HG03520 (cell line): ENCODE measurements around the gene LEP.
A peak's percentile ranks its signal among the peaks of the same experiment; 100 is the strongest.

Source experiments
- ATAC-seq: cut with Tn5 transposase; IDR thresholded peaks from one replicate; pipeline ENCODE4 v1.9.1; 2021; ENCODE audit warnings: mild to moderate bottlenecking, moderate library complexity; ENCODE audit not compliant: unreplicated experiment

Gene LEP

DNA sequence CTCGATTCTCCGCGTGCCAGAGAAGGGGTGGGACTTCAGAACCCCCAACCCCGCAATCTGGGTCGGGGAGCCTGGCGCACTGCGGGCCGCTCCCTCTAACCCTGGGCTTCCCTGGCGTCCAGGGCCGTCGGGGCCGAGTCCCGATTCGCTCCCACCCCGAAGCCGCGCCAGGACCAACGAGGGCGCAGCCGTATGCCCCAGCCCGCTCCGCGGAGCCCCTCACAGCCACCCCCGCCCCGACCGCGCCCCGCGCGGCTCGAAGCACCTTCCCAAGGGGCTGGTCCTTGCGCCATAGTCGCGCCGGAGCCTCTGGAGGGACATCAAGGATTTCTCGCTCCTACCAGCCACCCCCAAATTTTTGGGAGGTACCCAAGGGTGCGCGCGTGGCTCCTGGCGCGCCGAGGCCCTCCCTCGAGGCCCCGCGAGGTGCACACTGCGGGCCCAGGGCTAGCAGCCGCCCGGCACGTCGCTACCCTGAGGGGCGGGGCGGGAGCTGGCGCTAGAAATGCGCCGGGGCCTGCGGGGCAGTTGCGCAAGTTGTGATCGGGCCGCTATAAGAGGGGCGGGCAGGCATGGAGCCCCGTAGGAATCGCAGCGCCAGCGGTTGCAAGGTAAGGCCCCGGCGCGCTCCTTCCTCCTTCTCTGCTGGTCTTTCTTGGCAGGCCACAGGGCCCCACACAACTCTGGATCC lies at the start of gene LEP:
LEP (plus strand) TSS at position 583 of the 691 bp plus-strand sequence. CDS start 10,741 bp downstream, outside the sequence.
- ATAC-seq, result no peak

DNA sequence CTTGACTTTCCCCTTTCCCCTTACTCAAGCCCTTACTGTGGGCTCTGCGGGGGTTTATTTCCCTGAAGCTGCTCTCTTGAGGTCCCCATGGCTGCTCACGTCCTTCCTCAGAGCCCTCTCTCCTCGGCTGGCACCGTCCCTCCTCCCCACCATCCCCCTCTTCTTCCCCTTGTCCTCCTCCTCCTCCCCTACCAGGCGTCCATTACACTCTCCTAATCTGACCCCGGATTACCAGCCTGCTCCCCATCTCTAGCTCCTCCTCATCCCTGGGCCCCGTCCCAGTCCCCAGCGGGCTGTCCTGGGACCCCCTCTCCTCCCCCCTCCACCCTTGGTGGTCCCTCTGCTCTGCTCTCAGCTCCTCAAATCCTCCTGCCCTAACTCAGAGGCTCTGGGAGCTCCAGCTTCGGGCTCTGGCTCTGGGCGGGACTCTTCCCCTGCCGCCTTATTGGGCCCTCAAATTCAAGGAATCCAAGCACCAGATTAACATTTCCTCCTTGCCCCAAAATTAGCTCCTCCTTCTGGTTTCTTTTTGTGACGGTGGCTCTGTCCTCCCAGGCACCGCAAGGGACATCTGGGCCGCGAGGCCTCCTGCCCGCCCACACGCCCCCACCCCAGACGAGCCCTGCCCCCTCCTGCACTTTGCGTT lies 48.5 kb upstream of the LEP start:
- no peak for ATAC-seq

DNA sequence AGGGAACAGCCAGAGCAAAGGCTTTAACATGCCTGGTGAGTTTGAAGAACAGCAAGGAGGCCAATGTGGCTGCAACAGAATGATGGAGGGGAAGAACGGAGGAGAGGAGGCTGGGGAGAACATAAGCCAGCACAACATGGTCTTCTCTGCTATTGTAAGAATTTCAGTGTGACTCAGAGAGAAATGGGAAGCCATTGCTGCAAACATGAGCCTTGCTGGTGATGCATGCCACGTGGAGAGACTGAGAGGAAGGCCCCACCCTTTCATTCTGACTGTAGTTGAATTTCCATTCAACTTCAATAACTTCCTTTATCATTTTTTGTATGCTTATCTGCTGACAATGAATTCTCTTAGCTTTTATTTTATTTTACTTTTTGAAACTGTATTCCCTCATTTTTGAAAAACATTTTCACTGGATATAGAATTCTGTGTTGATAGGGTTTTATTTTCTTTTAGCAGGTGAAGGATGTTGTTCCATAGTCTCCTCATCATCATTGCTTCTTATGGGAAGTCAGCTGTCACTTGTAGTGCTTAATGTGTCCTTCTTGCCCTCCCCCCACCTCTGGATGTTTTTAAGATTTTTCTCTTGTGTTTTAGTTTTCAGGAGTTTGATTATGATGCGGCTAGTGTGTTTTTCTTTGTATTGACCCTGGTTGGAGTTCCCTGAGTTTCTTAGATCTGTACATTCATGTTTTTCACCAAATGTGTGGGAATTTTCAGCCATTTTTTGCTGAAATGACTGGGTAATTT lies 46.4 kb upstream of the LEP start:
- ATAC-seq, result no peak

DNA sequence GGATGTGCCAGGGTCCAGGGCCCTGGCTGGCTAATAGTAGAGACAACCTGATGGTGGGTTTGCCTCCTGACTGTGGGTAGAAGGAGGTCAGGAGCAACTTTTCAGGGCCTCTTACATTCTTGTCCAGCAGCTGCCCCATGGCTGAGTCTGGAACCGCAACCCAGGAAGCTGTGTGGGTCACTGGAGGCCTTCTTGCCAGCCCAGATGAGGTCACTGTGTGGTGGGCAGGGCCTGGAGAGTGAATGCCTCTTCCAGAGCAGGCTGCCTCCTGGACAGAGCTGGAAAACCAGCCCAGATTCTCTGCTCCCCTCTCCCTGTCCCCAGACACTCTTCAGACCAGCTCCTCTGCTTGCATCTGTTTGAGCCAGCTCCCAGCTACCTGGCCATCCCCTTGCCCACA lies 43.5 kb upstream of the LEP start:
- no peak for ATAC-seq

DNA sequence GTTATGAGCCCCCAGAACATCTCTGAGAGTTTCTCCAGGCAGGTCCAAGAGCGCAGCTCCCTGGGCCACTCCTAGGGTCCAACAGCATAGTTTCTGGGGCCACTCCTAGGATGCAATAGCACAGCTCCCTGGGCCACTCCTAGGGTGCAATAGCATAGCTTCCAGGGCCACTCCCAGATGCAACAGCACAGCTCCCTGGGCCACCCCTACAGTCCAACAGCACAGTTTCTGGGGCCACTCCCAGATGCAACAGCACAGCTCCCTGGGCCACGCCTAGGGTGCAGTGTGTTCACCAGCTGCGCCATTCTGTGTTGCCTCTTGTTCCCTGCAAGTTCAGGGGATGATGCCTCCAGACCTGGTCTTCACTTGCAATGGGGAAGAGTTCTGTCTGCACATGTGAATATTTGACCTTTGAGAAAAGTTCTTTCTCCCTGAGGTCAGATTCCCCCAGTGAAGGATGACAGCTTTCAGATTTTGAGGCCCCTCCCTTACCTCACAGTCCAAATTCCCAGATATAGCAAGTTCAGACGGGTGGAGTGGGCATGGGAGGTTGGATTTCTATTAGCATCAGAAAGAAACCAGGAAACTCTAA lies 43.0 kb upstream of the LEP start:
- ATAC-seq, result no peak

DNA sequence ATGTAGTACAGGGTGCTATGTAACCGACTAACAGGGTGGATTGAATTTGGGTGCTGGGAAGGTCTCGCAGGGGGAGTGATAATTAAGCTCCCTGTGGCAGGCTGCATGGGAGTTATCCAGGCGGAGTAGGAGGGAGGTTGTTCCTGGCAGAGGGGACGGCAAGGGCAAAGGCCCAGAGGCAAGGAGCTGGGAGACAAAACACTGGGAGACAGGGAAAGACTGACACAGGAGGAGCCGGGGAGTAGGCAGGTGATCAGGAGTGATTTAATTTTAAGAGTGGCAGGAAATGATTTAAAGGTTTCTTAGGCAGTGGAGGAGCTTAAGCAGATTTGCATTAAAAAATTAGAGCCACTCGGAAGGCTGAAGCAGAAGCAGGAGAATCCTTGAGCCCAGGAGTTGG lies 40.7 kb upstream of the LEP start:
- ATAC-seq, result no peak

DNA sequence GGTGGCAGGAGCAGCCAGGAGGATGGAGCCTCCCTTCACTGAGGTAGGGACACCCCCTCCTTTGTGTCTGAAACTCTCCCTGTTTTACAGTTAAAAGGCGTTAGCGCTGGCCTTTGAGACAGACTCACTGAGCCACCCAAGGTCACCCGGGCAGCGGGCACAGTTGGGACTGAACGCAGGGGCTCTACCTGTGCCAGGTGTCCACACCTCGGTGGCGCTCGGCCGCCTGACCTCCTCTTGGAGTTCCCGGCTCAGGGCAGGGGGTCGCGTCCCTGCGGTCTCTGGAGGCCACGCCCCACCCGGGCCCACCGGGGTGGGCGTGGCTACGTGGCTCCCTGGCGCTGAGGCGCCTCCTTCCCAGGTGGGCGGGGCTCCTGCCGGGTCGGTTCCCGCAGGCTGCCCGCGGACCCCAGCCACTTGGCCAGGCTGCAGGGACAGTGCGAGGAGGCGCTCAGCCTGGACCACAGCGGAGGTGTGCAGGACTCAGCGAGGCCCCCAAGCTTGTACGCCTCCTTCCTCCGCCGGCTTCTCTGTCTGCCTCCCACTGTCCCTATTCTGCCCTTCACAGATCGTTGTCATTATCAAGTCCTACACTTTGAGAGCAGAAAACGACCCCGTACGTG lies 39.9 kb upstream of the LEP start:
- no peak for ATAC-seq

DNA sequence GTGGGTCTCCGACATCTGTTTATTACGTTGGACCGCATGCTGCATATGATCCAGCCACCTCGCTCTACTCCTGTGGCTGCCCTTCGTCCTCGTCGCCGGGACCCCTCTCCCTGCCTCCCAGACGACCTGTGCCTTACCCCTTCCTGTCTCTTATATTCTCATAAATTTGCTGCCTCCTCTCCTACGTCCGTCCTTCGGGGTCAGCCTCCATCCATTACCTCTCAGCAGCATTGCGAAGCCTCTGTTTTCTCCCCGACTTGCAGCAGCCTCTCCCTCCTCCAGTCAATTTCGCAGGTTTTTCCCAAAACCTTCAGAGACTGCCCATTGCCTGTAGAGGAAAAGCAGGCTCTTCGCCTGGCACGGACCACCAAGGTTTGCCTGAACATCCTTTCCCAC lies 39.4 kb upstream of the LEP start:
- ATAC-seq, result no peak

DNA sequence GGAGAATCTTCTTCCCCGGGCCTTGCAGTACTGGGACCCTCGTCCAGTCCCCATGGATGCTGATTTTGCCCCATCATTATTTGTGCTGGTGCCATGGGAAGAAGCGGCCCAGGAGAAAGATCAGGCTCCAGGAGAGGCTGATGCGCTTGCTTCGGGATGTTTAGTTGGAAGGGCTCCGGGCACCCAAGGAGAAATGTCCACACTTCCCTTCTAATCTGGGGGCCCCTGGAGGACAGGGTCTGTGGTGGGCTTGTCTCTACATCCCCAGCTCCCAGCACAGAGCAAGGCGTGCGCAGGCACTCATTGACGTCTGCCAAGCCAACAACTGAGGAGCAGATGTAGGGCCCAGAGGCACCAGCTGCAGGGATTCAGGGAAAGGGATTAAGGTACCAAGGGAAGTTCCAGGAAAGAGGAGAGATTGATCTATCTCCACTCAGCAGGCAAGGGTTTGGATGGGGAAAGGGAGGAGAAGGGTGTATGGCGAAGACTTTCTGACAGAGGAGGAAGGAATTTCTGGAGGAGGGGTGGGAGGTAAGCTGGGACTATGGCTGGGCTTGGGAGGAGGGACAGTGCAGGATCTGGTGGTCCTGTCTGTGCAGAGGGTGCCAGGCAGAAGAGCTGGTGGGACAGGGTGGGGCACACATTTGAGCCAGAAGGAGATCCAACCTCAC lies 38.7 kb upstream of the LEP start:
- ATAC-seq, result no peak

DNA sequence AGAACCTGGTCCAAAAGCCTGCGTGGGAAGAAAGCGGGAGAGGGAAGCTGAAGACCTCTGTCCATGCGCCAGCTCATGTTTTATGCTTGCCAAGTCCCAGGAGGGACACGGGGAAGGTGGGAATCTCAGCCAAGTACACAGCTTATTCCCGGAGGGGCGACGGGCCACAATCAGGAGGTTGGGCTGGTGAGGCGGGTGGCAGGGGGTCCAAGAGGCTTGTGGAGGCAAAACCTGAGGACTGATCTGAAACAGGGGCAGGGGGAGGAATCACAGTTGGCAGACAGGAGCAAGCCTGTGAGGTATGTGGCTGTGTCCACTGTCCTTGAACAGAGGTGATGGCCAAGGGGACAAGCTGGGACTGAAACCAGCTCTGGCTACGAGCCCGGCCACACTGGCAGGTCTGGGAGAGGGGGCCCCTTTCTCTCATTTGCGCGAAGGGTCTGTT lies 38.0 kb upstream of the LEP start:
- ATAC-seq, result no peak

DNA sequence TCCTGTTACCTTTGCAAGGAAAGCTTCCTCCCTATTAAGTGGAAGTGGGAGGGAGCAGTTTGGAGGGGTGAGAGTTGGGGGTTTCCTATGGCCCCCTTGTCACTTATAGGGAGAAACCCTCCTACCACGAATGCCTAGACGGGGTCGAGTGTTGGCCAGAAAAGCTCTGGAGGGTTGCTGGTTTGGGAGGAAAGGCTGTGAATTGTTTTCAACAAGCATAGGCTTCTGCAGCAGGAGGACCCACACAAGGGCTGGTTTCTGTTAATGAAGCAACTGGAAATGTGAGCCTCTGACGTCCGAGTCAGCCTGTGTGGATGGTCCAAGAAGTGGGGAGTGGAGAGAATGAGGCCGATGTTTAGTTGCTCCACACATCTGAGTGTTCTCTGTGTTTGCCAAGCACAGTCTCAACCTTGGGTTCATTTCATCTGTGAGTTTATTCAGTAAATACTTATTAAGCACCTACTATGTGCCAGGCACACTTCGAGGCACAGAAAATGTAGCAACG lies 37.3 kb upstream of the LEP start:
- ATAC-seq, result no peak

DNA sequence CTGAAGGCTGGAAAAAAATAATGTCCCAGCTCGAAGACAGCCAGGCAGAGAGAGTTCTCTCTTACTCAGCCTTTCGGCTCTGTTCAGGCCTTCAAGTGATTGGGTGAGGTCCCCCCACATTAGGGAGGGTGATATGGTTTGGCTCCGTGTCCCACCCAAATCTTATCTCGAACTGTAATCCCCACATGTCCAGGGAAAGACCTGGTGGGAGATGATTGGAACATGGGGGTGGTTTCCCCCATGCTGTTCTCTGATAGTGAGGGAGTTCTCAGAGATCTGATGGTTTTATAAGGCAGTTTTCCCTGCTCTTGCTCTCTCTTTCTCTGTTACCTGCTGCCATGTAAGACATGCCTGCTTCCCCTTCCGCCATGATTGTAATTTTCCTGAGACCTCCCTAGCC lies 36.6 kb upstream of the LEP start:
- ATAC-seq, result no peak

DNA sequence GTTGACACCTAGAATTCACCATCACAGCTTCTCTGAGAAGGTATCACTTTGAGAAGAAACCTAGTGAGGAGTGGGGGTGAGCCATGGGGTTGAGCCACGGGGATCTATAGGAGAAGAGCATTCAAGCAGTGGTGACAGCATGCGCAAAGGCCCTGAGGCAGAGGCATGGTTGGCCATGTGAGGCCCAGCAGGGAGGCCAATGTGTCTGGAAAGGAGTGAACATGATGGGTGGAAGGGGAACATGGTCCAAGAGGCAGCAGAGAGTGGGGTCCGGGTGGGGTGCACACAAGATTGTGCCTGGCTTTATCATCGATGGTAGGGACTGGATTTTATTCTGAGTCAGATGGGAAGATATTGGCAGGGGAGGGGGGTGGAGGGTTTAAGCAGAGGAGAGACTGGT lies 36.0 kb upstream of the LEP start:
- no peak for ATAC-seq

DNA sequence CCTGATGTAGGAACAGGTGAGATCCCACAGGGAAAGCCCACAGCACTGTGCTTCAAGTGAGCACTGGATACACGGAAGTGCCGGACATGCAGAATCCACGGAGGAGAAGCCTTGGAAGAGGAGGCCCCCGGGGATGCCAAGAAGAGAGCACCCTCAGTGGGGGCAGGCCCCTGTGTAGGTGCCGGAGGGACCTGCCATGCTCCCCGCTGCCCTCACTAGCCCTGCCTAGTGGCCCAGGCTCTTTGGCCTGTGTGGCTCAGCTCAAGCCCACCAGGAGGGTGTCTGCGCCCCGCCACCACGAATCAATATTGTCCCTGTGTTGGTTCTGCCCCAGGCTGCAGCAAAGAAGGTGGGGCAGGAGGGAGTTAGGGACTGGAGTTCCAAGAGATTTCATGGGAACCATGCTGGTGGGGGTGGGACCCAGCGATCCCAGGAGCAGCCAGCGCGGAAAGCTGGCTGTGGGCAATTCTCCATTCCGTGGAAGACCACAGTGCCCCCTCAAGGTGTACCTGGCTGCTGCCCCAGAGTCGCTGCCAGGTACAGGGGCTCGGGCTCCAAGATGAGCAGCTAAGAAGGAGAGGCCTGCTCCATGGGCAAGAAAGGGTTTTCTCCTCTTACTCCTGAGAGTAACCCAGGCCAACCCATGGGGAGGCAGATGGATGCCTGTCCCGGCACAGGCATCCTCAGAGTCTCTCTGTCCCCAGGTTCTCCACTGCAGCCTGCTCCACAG lies 34.9 kb upstream of the LEP start:
- ATAC-seq, result no peak

DNA sequence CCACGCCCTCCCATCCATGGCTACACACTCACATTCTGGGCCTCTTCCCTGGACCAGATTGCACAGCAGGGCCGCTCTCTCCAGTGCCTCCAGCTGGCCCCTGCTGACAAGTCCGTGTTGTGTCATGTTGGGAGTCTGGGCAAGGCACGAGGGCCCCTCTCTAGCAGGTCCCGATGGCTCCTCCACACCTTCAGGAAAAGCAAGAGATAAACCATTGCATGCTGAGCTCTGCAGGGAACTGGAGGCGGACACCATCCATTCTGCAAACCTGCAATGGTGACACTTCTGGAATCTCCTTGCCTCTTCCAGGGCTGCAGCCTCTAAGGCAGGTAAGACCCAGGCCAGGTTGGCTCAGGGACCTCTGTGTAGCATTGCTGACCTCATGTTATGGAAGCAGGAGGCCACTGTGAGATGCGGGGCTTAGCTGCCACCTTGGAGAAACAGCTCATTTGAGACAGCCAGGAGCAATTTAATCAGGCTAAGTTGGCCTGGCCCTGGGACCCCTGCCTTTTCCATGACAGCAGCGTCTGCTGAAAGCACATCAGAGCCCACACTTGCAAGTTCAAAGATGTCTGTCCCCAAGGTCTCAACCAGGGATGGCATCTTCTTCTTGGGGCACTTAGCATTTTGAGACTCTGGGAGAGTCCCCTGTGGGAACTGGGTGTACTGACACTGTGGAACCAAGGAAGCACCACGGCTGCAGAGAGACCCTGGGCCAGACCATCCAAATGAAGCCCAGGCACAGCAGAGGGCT lies 34.2 kb upstream of the LEP start:
- ATAC-seq, result no peak

DNA sequence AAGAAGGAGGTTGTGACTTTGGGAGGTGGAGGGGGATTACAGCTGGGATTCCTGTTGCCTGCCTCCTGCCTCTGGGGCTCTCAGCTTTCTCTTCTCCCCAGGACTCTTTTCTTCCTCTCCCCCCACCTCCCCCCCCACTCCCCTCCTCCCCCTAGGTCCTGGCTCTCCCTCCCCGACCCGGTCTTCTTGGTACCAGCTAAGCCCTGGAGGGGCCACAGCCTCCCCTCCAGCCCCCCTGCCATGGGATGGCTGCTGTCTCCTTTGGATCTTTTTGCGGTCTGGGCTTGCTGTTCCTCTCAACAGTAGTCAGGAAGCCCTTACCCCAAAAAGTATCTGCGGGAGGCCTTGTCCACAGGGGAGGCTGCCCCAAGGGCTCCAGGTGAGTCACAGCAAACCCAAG lies 33.5 kb upstream of the LEP start:
- no peak for ATAC-seq

DNA sequence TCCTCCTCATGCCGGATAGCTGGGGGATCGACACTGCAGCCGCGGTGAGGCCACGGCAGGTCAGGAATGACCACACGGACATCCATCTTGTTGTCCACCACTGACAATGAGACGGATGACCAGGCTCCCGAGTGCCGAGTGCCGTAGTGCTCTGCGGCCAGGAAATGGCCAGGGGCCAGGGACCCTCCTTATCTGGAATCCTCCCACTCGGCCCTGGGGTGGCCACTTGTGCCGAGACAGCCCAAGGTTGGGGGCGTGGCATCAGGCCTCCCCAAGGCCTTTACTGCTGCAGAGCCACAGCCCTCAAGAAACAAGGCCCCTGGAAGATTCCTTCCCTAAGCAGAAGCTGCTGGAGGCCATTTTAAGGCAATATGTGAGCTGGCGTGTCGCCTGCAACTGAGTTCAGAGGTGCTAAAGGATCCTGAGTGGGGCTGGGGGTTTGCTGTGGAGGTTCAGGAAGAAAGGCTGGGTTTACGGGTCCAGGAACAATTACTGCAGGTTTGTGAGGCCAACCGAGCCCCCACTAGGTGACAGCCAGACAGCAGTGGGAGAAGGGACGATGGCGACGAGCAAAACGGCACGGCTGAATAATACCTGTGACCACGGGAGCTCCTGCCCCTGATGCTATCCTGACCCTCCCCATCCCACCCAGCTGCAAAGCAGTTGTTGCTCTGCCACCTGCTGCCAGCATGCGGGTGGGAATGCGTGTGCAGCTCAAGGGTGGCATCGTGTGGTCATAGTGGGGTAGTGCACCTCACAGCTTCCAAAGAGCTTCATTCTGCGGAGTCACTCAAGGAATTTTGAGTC lies 31.6 kb upstream of the LEP start:
- ATAC-seq, result peak; percentile 64

DNA sequence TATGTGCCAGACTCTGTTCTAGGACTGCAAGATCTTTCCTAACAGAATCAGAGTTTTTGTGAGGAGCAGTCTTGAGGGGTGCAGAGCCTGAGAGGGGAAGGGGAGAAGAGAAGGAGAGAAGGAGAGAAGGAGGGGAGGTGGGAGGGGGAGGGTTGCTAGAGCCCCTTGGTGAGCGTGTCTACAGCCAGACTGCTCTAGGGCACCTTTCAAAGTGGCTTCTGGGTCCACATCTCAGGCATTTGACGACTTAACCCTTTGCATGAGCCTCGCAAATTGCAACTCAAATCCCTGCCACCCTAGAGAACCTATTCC lies 31.1 kb upstream of the LEP start:
- no peak for ATAC-seq
